Kidney glomerular epithelial cell (primary cell): ENCODE measurements around the gene COQ4.

ENCODE experiments used
- DNase-seq: peaks from one replicate; lab custom pipeline; 2025; lab: John Stamatoyannopoulos, UW

COQ4 gene

GRCh38 chr9:128372784-128373183, 50.1 kb downstream of the COQ4 start:
- no peak for DNase-seq

GRCh38 chr9:128374221-128374675, 51.6 kb downstream of the COQ4 start:
- DNase-seq, result no peak

- no peak for DNase-seq
Measured at GRCh38 chr9:128375865-128376264, 53.2 kb downstream of the COQ4 start.

- no peak for DNase-seq
Measured at GRCh38 chr9:128382261-128382660, 59.6 kb downstream of the COQ4 start.

- no peak for DNase-seq
Measured at GRCh38 chr9:128383007-128383753, 60.5 kb downstream of the COQ4 start.
